SK-N-SH (cell line): ENCODE data around the gene ME3.

Source experiments
- CHD2 ChIP-seq: fragments of 150-350 bp; IDR thresholded peaks from 2 replicates; pipeline ENCODE4 v1.6.1; 2018; ENCODE audit warnings: low read length; ENCODE audit not compliant: partially characterized antibody
- CTCF ChIP-seq: fragments of 200-600 bp; sonication (generic); IDR thresholded peaks from 2 replicates; pipeline ENCODE4 v1.6.1; 2017; ENCODE audit warnings: antibody characterized with exemption, mild to moderate bottlenecking, moderate library complexity
- POLR2AphosphoS5 ChIP-seq: IDR thresholded peaks from 2 replicates; pipeline ENCODE4 v1.6.1; 2012; ENCODE audit warnings: low read depth, low read length
- SIN3A ChIP-seq: IDR thresholded peaks from 2 replicates; pipeline ENCODE4 v1.6.1; 2012; ENCODE audit warnings: low read depth, mild to moderate bottlenecking, low read length, moderate library complexity, borderline replicate concordance
- TF ChIP-seq, protein P1 (sequence below): IDR thresholded peaks from 2 replicates; pipeline ENCODE4 v1.6.1; 2012; ENCODE audit warnings: mild to moderate bottlenecking, low read depth, low read length, moderate library complexity
- TF ChIP-seq, protein P2 (sequence below): fragments of 150-350 bp; IDR thresholded peaks from 2 replicates; pipeline ENCODE4 v1.6.1; 2017; ENCODE audit warnings: antibody characterized with exemption, low read length, low read depth, borderline replicate concordance

DNA sequence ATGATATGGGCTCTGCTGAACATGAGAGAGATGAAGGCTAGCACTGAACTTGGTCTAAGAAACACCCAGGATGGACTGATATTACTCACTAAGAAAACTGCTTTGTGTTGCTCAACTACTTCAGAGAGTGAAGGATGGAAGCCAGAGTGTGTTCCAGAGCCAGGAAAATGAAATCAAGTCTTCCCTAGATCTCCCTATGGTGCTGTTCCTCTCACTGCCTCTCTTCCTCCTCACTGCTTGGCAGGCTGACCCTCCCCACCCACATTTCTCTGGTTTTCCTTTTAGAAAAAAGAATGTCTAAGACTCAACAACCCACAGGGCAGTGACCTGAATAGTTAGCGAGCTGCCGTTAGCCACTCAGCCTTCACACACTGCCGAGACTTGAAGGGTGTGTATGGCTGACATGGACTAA lies 232.1 kb downstream of the ME3 start:
- TF ChIP-seq CTCF (no peak), POLR2AphosphoS5 (no peak), SIN3A (no peak), CHD2 (no peak)
- TF ChIP-seq, protein P1, sequence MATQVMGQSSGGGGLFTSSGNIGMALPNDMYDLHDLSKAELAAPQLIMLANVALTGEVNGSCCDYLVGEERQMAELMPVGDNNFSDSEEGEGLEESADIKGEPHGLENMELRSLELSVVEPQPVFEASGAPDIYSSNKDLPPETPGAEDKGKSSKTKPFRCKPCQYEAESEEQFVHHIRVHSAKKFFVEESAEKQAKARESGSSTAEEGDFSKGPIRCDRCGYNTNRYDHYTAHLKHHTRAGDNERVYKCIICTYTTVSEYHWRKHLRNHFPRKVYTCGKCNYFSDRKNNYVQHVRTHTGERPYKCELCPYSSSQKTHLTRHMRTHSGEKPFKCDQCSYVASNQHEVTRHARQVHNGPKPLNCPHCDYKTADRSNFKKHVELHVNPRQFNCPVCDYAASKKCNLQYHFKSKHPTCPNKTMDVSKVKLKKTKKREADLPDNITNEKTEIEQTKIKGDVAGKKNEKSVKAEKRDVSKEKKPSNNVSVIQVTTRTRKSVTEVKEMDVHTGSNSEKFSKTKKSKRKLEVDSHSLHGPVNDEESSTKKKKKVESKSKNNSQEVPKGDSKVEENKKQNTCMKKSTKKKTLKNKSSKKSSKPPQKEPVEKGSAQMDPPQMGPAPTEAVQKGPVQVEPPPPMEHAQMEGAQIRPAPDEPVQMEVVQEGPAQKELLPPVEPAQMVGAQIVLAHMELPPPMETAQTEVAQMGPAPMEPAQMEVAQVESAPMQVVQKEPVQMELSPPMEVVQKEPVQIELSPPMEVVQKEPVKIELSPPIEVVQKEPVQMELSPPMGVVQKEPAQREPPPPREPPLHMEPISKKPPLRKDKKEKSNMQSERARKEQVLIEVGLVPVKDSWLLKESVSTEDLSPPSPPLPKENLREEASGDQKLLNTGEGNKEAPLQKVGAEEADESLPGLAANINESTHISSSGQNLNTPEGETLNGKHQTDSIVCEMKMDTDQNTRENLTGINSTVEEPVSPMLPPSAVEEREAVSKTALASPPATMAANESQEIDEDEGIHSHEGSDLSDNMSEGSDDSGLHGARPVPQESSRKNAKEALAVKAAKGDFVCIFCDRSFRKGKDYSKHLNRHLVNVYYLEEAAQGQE: no peak
- TF ChIP-seq, protein P2, sequence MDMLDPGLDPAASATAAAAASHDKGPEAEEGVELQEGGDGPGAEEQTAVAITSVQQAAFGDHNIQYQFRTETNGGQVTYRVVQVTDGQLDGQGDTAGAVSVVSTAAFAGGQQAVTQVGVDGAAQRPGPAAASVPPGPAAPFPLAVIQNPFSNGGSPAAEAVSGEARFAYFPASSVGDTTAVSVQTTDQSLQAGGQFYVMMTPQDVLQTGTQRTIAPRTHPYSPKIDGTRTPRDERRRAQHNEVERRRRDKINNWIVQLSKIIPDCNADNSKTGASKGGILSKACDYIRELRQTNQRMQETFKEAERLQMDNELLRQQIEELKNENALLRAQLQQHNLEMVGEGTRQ: no peak
